ENCODE measurements around the gene AKAP8L.
"Not testable (repeated sequence)": the region's sequence is repeated elsewhere in the genome, so short reads cannot be mapped to it uniquely, and the experiment has no call there.

AKAP8L gene

GRCh38 chr19:15412832-15413231 lies 6.0 kb downstream of the AKAP8L start:
- no peak for FAIRE-seq

GRCh38 chr19:15411351-15411750 lies 7.4 kb downstream of the AKAP8L start:
- not testable (repeated sequence) for FAIRE-seq

- FAIRE-seq, result no peak
Measured at GRCh38 chr19:15404780-15405211, 14.0 kb downstream of the AKAP8L start.

- FAIRE-seq, result no peak
Measured at GRCh38 chr19:15404097-15404779, 14.6 kb downstream of the AKAP8L start.

- no peak for FAIRE-seq
Measured at GRCh38 chr19:15403151-15403531, 15.6 kb downstream of the AKAP8L start.

- FAIRE-seq, result no peak
Measured at GRCh38 chr19:15402411-15403150, 16.2 kb downstream of the AKAP8L start.

- no peak for FAIRE-seq
Measured at GRCh38 chr19:15401397-15401710, 17.4 kb downstream of the AKAP8L start.

GRCh38 chr19:15400521-15401396 lies 18.0 kb downstream of the AKAP8L start:
- FAIRE-seq, result no peak

- no peak for FAIRE-seq
Measured at GRCh38 chr19:15399635-15400034, 19.2 kb downstream of the AKAP8L start.

- no peak for FAIRE-seq
Measured at GRCh38 chr19:15399234-15399515, 19.6 kb downstream of the AKAP8L start.

GRCh38 chr19:15398501-15399233 lies 20.1 kb downstream of the AKAP8L start:
- FAIRE-seq, result no peak

- no peak for FAIRE-seq
Measured at GRCh38 chr19:15397782-15398181, 21.0 kb downstream of the AKAP8L start.

GRCh38 chr19:15397236-15397635 lies 21.6 kb downstream of the AKAP8L start:
- FAIRE-seq, result no peak

- FAIRE-seq, result no peak
Measured at GRCh38 chr19:15396436-15396835, 22.4 kb downstream of the AKAP8L start.

- not testable (repeated sequence) for FAIRE-seq
Measured at GRCh38 chr19:15395251-15395650, 23.5 kb downstream of the AKAP8L start.

- no peak for FAIRE-seq
Measured at GRCh38 chr19:15394426-15394825, 24.4 kb downstream of the AKAP8L start.

- FAIRE-seq, result no peak
Measured at GRCh38 chr19:15393963-15394362, 24.8 kb downstream of the AKAP8L start.

GRCh38 chr19:15390814-15391213 lies 28.0 kb downstream of the AKAP8L start:
- no peak for FAIRE-seq

GRCh38 chr19:15381864-15382263 lies 36.9 kb downstream of the AKAP8L start:
- no peak for FAIRE-seq

- FAIRE-seq, result no peak
Measured at GRCh38 chr19:15381429-15381828, 37.4 kb downstream of the AKAP8L start.

GRCh38 chr19:15379999-15380647 lies 38.7 kb downstream of the AKAP8L start:
- no peak for FAIRE-seq
